ENCODE measurements around the gene GPR137B. TPM values are rescaled to one million over a fixed set of nuclear protein-coding genes. Genes with fewer than 3 reads are reported as not detected.

The GPR137B gene
- total RNA-seq, 1 donor from 2014 or later: 11.8 TPM

DNA sequence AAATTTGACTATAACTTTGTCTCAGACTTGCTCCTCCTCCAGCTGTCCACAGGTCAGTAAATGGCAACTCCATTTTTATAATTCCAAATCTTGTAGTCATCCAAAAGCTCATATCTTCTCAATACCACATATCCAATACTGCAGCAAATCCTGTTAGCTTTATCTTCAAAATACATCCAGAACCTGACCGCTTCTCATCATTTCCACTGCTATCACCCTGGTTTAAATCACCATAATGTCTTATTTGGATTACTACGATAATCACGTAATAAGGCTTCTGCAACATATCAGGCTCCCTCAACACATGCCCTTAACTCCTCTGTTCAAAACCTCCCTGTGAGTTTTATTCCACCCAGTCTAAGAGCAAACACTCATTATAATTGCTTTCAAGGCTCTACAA lies 104.9 kb downstream of the GPR137B start:
- Mint-ChIP-seq H3K4me1 (no peaks in the 10 kb centered on the region), H3K27ac (ENCODE audit: unreplicated experiment) (no peak overlapping the region), H3K4me3 (no peak overlapping the region), H3K36me3 (ENCODE audit: low read depth) (no peaks in the 10 kb centered on the region), H3K27me3 (ENCODE audit: low read depth) (no peaks in the 10 kb centered on the region), H3K9me3 (no peaks in the 10 kb centered on the region)
- TF ChIP-seq CTCF (conservative IDR thresholded peaks at IDR 0.05): no peak
- no peak for DNase-seq (ENCODE audit: low read depth, low spot score)

DNA sequence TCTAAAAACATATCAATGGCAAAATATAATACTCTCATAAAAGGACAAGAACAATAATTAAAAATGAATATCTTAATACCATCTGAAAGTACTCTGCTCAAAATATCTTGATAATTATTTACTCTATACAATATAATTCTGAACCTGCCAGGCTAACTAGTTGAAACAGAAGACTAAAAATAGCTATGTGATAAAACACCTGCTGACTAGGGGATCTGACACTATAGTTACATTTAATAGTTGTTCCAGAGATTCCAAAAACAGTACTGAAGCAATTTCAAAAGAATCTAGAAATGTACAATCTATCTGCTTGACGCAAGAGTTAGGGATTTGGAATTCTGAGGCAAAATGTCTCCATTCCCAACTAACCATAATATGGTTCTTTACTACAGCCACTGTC lies 109.2 kb downstream of the GPR137B start:
- Mint-ChIP-seq H3K36me3 (ENCODE audit: low read depth) (no peaks in the 10 kb centered on the region), H3K4me1 (no peaks in the 10 kb centered on the region), H3K9me3 (no peaks in the 10 kb centered on the region), H3K27me3 (ENCODE audit: low read depth) (no peaks in the 10 kb centered on the region), H3K4me3 (no peak overlapping the region), H3K27ac (ENCODE audit: unreplicated experiment) (no peak overlapping the region)
- no peak for DNase-seq (ENCODE audit: low read depth, low spot score)
- no peak for TF ChIP-seq CTCF (conservative IDR thresholded peaks at IDR 0.05)

GRCh38 chr1:236253119-236253518 lies 110.8 kb downstream of the GPR137B start:
- no peak for DNase-seq (ENCODE audit: low read depth, low spot score)
- H3K4me3 Mint-ChIP-seq: no peak overlapping the region
- H3K27me3 Mint-ChIP-seq (ENCODE audit: low read depth): no peaks in the 10 kb centered on the region
- TF ChIP-seq CTCF (conservative IDR thresholded peaks at IDR 0.05): no peak
- no peak overlapping the region for H3K27ac Mint-ChIP-seq (ENCODE audit: unreplicated experiment)
- H3K9me3 Mint-ChIP-seq: peaks cover 7% of the 10 kb centered on the region
- no peaks in the 10 kb centered on the region for H3K4me1 Mint-ChIP-seq
- H3K36me3 Mint-ChIP-seq (ENCODE audit: low read depth): peaks cover 9% of the 10 kb centered on the region

DNA sequence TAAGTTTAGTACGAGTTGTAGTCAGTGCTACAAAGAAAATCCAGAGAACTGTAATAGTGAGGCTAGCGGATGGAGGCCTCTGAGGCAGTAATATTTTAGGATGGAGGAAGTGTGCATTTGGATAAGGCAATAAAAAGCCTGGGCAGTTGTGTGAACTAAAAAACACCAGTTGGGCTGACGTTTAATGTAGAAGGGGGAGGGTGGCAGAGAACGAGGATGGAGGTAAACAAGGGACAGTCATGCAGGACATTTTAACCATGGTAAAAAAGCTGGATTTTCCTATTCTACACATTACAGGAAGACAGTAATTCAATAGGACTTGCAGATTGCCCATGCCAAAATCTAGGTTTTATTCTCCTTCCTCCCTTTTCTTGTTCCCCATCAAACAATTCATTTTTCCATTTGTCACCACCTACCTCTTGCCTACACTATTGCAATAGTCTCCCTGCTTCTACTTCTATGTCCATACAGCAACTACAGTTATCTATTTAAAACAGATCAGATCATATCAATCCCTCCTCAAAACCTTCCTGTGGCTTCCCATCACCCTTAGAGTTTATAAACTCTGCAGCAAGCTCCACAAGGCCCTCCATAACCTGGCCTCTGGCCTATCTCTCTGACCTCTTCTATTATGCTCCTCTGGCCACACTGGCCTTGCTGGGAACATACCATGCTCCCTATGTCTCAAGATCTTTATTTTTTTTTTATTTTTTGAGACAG lies 111.7 kb downstream of the GPR137B start:
- Mint-ChIP-seq H3K9me3 (peaks cover 10% of the 10 kb centered on the region), H3K27ac (ENCODE audit: unreplicated experiment) (no peak overlapping the region), H3K27me3 (ENCODE audit: low read depth) (no peaks in the 10 kb centered on the region), H3K4me3 (no peak overlapping the region), H3K36me3 (ENCODE audit: low read depth) (peaks cover 12% of the 10 kb centered on the region), H3K4me1 (no peaks in the 10 kb centered on the region)
- no peak for DNase-seq (ENCODE audit: low read depth, low spot score)
- no peak for TF ChIP-seq CTCF (conservative IDR thresholded peaks at IDR 0.05)

DNA sequence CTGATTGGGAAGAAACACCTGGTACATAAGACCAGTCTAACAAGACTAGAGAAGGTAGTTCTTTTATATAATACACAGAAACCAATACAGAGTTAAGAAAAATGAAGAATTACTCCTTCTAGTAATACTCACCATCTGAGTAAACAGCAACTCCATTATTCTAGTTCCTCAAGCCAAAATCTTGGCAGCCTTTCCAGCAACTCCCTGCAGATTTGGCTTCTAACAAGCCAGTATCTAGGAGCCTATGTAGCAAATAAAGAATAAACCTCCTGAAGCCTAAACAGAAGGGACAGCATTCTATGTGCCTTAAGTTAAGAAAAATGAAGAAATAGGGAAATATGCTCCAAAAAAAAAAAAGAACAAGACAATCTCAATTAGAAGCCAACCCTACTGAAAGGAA lies 114.9 kb downstream of the GPR137B start:
- peaks cover 17% of the 10 kb centered on the region for H3K9me3 Mint-ChIP-seq
- no peaks in the 10 kb centered on the region for H3K4me1 Mint-ChIP-seq
- no peaks in the 10 kb centered on the region for H3K27me3 Mint-ChIP-seq (ENCODE audit: low read depth)
- peaks cover 19% of the 10 kb centered on the region for H3K36me3 Mint-ChIP-seq (ENCODE audit: low read depth)
- H3K4me3 Mint-ChIP-seq: no peak overlapping the region
- TF ChIP-seq CTCF (conservative IDR thresholded peaks at IDR 0.05): no peak
- no peak overlapping the region for H3K27ac Mint-ChIP-seq (ENCODE audit: unreplicated experiment)
- DNase-seq (ENCODE audit: low read depth, low spot score): no peak
